HG03439 (cell line): ENCODE results near the gene MRPS12.
"Not testable (repeated sequence)": the region's sequence is repeated elsewhere in the genome, so short reads cannot be mapped to it uniquely, and the experiment has no call there.

Source experiments
- ATAC-seq: cut with Tn5 transposase; IDR thresholded peaks from one replicate; pipeline ENCODE4 v1.9.1; 2021; ENCODE audit warnings: mild to moderate bottlenecking, moderate library complexity; ENCODE audit not compliant: unreplicated experiment

Gene MRPS12

DNA sequence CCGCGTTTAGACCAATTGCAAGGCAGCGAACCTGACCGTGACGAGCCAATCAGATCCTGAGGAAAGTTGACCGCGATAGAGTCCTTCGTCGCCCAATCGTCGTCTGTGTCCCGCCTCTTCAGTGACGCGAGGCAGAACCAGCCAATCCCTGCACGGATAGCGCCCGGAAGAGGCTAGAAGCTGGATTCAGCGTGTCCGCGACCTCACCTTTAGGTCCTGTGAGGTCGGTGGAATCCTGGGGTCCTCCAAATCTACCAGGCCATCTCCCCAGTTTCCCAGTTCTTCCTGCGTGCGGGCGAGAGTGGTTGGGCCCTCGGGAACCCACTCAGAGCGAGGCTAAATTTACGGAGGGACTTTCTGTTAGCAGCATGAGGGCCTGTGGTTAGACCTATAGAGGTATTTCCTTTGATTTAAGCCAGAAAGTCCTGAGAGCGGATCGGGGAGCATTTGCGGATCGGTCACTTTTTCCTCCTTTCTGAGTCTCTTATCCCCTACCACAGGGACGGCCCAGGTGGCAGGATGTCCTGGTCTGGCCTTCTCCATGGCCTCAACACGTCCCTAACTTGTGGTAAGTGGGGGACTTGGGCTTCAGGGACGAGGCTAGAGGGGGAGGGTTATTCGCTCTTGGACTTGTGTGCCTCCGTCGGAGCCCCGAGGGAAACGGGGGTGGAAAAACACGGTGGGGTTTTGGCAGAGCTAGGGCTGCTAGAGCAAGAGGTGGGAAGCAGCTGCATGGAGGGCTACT lies at the start of gene MRPS12:
TSS of gene MRPS12 (plus strand) at position 169 of the 745 bp plus-strand sequence. CDS start at position 520, 351 bp downstream.
- peak; percentile 93 for ATAC-seq

DNA sequence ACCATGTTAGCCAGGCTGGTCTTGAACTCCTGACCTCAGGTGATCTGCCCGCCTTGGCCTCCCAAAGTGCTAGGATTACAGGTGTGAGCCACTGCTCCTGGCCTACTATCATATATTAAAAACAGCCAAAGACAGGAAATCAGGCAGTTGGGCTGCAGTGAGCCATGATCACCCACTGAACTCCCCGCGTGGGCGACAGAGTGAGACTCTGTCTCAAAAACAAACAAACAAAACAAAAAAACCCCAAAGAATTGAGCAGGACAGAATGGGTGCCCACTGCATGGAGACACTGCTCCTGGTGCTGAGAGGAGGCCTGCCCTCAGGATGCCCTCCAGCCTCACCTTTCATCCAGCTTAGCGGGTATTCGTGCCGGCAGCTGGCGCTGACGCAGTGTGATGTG lies 47.5 kb upstream of the MRPS12 start:
- no peak for ATAC-seq

DNA sequence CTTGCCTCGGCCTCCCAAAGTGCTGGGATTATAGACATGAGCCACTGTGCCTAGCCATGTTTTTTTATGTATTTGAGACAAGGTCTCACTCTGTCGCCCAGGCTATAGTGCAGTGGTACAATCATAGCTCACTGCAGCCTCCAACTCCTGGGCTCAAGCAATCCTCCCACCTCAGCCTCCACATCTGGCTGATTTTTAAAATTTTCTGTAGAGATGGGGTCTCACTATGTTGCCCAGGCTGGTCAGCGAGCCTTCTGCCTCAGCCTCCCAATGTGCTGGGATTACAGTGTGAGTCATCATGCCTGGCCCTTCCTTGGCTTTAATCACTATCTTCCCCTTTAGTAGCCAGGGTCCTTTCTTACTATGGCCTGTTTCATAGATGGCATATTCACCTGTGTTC lies 46.1 kb upstream of the MRPS12 start:
- not testable (repeated sequence) for ATAC-seq

DNA sequence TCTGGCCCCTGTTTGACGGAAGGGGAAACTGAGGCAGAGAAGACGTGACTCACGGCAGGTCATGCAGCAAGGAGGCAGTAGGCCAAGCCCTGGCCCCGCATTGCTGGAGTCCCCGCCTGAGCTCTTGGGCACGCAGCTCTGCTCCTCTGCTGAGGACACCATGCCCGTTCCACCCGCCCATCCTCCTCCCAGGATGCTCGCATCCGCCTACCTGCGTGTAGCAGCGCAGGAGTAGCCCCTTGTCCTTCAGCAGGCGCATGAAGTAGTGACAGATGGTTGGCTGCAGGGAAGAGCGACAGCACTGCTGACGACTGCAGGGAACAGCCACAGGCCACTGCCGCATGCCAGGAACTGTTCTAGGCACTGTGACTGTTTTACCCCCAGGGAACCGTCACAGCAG lies 41.9 kb upstream of the MRPS12 start:
- ATAC-seq = no peak

DNA sequence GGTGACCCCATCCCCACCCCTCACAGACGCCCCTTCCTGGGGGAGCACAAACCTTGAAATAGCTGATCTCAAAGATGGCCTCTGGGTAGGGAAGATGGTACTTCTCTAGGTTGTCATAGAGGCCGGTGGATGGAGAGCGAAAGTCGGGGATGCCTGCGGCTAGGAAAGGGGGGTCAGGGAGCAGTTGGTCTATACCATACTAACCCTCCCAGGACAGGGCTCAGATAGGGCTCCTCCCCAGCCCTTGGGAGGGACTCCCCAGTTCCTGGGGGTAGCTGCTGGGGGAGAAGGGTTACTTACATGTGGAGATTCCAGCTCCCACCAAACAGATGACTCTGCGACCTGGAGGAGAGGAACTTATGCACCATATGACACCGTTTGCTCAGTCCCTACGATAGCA lies 40.9 kb upstream of the MRPS12 start:
- no peak for ATAC-seq

DNA sequence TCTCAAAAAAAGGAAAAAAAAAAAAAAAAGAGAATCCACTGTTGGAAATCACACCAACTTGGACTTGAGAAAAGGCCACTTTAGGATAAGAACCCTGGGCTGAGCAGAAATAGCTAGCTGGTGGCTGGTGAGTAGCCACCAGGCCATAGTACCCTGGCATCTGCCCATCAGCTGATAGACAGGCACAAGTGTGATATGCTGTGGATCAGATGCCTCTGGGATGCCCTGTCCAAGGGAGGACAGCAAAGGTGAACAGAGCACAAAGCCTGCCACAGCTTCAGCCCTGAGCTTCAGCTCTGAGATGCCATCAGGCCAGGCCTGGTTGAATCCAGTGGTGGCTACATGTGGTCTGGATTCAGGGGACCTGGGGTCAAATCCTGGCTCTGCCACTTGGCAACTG lies 40.1 kb upstream of the MRPS12 start:
- no peak for ATAC-seq

DNA sequence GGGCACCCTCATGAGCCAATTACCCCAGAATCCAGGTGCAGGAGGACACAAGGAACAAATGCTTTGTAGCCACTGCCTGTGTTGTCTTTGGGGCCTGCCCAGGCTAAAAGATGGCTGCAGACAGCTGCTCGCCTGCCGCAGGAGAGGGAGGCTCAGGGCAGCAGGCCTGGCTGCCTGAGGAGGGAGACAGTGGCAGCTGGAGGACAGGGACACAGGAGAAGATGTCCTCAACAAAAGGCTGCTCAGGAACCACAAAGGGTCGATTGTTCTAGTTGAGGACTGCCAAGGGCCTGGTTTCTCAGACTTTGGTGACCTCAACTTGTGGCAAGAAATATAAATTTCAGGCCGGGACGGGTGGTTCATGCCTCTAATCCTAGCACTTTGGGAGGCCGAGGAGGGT lies 39.0 kb upstream of the MRPS12 start:
- no peak for ATAC-seq

DNA sequence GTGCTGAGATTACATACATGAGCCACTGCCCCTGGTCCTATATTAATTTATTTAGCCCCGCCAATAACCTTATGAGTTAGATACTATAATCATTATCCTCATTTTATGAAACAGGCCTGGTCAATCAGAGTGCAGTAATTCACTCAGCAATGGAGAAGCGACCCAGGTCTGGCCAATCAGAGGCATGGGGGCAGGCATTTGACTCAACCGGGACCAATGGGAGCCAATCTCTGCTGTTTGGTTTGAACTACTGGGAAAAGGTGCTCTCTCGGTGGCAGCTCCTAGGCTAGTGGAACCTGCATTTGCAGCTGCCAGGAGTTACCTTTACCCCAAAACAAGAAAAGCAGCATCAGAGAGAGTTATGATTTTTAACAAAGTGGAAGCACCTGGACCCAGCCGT lies 37.9 kb upstream of the MRPS12 start:
- ATAC-seq = no peak

DNA sequence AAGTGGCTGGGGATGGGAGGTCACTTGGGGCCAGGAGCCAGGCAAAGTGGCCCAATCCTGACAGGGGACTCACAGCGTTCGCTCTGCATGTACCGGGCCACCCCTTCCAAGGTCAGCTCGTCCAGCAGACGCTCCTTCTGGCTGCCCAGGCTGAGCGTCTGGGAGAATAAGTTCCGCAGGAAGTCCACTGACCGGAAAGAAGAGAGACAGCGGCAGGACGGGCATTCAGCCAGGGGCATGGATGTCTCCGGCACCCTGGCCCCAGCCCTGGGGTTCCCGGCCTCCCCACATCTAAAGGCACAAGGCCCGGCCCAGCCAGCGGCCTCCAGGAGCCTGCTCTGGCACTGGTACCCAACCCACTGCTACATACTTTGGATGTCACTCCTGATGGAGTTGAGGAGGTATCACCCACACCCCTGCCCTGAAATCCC lies 37.4 kb upstream of the MRPS12 start:
- ATAC-seq = no peak

DNA sequence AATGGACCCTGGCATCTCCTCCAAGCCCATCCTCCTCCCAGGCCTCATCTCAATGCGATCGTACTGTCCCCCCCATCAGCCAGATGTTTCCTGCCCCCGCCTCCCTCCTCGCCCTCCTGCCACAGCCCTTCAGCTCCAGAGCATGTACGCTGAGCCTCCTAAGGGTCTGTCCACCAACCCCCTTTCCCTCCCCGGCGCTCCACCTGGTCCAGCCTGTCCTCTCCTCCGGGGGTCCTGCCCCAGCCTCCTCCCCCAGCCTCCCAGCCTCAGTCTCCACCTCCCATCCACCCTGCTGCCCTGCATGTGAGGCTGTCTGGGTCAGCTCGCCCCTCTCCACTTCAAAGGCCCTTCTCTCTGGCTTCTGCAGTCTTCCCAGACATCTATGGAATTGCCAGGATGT lies 35.8 kb upstream of the MRPS12 start:
- no peak for ATAC-seq

DNA sequence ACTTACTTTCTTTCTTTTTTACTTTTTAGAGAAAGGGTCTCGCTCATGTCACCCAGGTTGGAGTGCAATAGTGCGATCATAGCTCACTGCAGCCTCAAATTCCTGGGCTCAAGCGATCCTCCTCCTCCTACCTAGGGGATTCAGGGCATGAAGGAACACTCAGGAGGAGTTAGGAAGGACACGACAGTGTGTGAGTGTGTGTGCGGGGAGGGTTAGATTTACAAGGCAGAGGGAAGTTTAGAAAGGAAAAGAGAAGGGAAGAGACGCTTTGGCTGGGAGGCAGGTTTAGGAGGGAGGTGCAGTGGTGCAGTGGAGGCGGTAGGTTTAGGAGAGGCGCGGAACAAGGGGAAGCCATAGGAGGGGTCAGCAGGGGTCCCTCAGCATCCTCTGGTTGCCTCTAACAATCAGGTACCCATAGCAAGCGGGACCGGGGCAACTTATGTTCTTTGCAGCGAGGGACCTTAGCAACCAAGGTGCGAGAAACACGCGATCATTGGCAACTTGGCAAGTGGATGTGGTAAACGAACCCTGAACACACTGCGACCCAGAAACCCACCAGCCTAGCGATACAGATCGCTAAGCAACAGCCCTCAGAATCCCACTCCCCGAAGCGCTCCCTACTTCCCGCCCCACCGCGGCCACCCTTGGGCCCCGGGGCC lies 31.8 kb upstream of the MRPS12 start:
- no peak for ATAC-seq

DNA sequence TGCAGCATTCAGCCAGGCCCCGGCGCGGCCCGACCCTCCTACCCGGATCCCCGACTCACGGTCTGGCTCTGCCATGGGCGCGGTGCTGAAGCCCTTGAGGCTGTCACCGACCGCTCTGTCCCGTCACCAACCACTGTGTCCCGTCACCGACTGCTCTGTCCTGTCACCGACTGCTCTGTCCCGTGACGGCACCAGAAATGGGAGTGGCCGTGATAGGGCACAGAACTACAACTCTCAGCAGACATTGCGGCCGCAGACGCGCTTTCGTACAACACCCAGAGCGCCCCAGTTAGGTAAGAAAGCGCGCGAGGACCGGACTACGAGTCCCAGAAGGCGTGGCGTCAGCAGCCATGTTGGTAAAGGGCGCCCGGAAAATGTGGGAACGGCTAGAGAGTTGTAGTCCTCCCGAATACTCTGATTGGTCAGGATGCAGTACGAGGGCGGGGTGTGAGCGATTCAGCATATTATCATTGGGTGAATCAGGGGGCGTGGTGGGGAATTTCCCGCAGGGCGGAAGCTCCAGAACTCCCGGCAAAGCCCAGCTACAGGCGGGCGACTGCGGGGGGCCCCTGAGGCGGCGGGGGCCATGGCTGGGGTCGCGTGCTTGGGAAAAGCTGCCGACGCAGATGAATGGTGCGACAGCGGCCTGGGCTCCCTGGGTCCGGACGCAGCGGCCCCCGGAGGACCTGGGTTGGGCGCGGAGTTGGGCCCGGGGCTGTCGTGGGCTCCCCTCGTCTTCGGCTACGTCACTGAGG lies 31.1 kb upstream of the MRPS12 start, which contains the start of the genes NFKBIB and SIRT2:
TSS of gene NFKBIB (plus strand) at position 523 of the 755 bp plus-strand sequence. CDS start at position 587, 64 bp downstream.
TSS of gene SIRT2 (minus strand) at position 172 of the 755 bp plus-strand sequence. CDS start at position 75, 97 bp downstream.
- peak; percentile 93 for ATAC-seq

DNA sequence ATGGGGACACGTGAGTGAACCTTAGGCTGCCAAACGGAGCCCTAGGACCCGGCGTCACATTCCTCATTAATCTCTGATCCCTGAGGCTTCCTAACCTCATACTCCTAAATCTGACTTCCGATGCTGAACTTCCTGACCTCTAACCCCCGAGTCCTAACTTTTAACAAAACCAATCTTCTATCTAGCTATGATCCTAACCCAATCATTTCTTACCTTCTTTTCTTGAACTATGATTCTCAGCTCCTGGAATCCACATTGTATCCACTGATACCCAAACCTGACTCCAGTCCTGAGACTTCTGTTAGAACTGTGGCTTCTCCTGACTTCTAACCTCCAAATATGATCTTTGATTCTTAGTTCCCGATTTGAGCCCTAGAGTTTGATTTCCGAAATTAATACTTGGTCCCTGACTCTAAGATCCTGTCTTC lies 30.5 kb upstream of the MRPS12 start:
- no peak for ATAC-seq

DNA sequence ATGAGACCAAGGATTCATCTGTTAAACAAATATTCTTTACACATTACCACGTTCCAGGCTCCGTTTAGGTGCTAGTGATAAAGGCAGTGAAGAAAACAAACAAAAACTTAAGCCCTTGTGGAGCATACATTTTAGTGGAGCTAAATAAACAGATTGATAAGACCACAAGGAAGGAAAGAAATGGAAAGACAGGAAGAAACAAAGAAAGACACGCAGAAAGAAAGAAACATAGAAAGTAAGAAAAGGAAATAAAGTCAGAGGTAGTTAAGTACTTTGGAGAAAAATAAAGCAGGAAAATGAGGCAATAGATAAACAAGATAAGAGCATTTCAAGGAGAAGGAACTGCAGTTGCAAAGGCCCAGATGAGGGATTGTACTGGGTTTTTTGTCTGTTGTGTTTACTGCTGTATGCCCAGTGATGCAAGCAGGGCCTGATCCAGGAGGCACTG lies 30.0 kb upstream of the MRPS12 start:
- no peak for ATAC-seq

DNA sequence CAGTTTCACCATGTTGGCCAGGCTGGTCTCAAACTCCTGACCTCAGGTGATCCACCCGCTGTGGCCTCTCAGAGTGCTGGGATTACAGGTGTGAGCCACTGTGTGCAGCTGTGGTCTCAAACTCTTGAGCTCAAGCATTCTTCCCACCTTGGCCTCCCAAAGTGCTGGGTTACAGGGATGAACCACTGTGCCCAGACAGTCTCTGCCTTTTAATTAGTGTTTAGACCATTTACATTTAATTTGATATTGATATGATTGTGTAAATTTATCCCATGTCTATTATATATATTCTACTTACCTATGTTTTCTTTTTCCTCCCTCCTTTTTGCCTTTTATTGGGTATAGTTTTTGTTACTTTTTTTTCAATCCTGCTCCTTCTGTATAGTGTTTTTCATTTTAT lies 29.1 kb upstream of the MRPS12 start:
- no peak for ATAC-seq

DNA sequence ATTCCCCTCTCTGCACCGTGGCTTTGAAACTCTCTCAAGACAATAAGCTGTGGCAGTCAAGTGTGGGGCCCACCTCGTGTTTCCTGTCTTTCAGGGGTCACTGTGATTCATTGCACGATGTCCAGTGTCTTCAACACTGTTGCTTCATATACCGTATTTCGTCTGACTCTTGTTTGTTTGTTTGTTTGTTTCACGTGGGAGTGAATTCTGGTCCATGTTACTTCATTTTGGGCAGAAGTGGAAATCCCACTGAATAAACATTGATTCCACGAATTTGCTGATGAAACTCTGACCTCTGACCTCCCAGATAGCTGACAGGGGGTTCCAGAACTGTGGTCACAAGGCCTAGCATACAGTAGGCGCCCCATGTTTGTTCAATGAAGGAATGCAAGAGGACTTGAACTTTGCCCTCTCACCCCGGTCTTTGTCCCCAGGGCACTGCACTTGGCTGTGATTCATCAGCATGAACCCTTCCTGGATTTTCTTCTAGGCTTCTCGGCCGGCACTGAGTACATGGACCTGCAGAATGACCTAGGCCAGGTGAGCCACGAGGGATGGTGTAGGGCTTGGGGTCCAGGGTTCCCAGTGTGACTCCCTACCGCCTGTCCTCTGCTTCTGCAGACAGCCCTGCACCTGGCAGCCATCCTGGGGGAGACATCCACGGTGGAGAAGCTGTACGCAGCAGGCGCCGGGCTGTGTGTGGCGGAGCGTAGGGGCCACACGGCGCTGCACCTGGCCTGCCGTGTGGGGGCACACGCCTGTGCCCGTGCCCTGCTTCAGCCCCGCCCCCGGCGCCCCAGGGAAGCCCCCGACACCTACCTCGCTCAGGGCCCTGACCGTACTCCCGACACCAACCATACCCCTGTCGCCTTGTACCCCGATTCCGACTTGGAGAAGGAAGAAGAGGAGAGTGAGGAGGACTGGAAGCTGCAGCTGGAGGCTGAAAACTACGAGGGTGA lies 25.9 kb upstream of the MRPS12 start:
- no peak for ATAC-seq

DNA sequence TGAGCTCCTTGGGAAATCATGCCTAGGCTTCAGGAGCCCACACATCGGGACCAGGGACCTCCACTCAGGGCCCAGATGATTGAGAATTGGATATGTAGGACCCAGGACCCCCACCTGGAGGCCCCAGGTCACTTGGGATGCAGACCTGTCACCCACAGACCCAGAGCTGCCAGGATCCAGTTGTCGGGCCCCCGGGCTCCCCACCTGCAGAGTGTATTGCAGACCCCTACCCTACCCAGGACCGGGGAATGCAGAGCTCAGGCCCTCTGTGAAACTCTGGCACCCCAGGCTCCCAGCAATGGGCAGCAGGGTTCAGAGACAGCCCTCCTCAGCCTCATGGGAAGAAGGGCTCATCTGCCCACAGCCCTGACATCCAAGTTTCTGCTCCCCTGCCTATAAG lies 25.1 kb upstream of the MRPS12 start:
- no peak for ATAC-seq

DNA sequence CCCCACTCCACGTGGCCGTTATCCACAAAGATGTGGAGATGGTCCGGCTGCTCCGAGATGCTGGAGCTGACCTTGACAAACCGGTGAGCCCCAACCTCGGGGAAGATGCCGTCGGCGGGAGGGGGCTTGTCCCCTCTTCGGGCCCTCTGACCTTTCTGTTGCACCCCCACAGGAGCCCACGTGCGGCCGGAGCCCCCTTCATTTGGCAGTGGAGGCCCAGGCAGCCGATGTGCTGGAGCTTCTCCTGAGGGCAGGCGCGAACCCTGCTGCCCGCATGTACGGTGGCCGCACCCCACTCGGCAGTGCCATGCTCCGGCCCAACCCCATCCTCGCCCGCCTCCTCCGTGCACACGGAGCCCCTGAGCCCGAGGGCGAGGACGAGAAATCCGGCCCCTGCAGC lies 23.5 kb upstream of the MRPS12 start:
- ATAC-seq = no peak

DNA sequence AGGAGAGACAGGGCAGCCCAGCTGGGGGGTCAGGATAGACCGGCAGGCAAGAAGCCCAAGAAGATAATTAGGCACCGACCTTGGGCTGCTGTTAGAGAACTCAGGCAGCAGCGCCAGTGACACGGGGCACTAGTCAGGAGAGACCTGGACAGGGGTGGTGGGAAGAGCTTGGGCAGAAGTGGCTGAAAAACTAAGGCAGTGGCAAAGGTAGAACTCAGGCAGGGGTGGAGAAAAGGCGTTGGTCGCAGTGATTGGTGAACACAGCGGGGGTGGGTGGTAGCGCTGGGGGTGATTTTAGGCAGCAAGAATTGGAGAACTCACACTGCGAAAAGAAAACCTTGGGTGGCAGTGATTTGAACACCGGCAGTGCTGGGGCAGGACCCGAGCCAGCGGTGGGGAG lies 23.1 kb upstream of the MRPS12 start:
- no peak for ATAC-seq

DNA sequence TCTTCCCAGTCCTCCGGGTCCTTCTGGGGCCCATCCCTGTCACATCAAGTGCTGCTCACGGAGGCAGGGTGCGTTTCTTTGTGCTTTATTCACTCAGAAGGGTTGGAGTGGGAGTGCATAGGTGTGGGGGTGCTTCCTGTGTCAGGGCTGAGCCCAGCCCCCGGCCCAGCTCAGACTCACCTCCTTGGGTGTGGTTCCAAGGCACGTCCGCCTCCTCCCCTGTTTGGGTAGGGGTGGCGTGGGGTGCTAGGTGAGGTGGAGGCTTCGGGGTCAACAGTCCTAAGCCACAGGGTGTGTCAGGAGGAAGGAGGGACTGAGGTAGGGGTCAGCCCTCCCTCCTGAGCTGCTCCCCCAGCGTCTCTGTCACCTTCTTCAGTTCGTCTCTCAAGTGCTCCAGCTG lies 21.8 kb upstream of the MRPS12 start:
- no peak for ATAC-seq
